Right lobe of liver (tissue), 4 donors: ENCODE data around the gene CCDC61.

ENCODE experiments used
- CTCF ChIP-seq, 4 donors: fragments of 200-600 bp in 3 of 4; fragments of 450-650 bp in 1 of 4; IDR thresholded peaks; one replicate each; pipeline versions ENCODE4 v1.5.1 to v1.8.0; 2016 to 2022; ENCODE audit warnings: antibody characterized with exemption in 4 of 4, mild to moderate bottlenecking in 2 of 4
- POLR2A ChIP-seq: fragments of 450-650 bp; IDR thresholded peaks from one replicate; pipeline ENCODE4 v1.6.1; 2017; ENCODE audit warnings: antibody characterized with exemption, mild to moderate bottlenecking
- donor health status: DM: no; HTN: no; CAD: no.
- donor health status: DM: no; HTN: no; CAD: no.
- donor health status: DM: no; HTN: yes; CAD: no.

GRCh38 chr19:45978156-45978555, 17.1 kb upstream of the CCDC61 start:
- no peak for TF ChIP-seq CTCF (IDR thresholded peaks at IDR 0.05)
- TF ChIP-seq POLR2A, result no peak
